HG02610 (cell line): Measurements from ENCODE around the gene ZNF697.
"Not testable (repeated sequence)": the region's sequence is repeated elsewhere in the genome, so short reads cannot be mapped to it uniquely, and the experiment has no call there.

Experiments used
- ATAC-seq: cut with Tn5 transposase; IDR thresholded peaks from one replicate; pipeline ENCODE4 v1.9.1; 2021; ENCODE audit warnings: mild to moderate bottlenecking, moderate library complexity; ENCODE audit not compliant: unreplicated experiment

ZNF697 gene

GRCh38 chr1:119603695-119604094, 44.4 kb downstream of the ZNF697 start:
- ATAC-seq = no peak

GRCh38 chr1:119603241-119603640, 44.8 kb downstream of the ZNF697 start:
- ATAC-seq = not testable (repeated sequence)

- not testable (repeated sequence) for ATAC-seq
These were observed 45.3 kb downstream of the ZNF697 start for GRCh38 chr1:119602789-119603188.

DNA sequence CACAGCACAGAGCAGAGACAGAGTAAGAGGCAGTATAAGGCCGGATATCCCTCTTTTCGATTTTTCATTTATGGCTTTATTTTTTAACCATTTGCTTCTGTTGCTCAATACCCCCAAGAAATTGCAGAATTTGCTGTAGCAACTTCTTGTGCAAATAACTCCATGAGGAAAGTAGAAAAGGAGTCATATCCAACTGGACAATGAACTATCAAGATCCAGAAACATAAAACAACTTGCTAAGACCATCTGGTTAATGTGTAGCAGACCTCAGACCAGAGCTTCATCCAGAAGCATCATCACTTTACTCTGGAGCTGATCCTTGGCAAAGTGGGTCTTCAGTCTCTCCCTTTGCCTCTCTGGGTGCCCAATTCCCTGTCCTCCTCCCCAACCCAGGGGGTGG, 45.9 kb downstream of the ZNF697 start:
- no peak for ATAC-seq

DNA sequence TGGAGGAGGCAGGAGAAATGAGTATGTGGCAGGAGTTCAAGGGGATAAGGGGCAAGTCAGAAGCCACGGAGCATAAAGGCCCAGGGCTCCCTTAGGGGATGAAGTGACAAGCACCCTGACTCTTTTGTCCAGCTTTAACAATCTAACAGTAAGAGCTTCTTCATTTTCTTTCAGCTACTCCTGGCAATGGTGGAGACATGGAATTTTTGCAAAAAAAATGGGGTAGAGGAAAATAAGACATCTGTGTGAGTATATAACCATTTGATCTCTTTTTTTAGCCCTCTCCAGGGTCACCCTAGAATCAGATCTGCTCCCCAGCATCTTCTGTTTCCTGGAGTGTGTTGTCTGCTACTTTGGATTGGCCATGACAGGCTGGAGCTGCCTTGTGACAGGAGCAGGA, 47.1 kb downstream of the ZNF697 start:
- ATAC-seq = no peak

DNA sequence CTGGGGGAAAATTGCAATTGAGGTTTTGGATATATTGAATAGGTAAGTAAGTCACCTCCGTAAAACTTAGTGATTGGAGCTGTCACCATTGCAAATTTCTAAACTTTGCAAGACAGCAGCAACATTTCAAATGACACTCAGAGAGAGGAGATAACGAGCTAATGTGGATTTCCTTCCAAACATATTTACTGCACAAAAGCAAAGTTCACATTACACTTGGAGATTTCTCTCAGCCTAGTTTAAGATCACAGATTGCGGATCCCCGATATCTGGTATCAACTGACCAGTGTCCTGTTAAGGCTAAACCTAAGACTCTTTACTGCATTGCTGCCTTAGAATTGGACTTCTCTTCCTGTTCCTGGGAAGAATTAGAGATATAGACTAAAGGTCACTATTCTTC, 47.5 kb downstream of the ZNF697 start:
- no peak for ATAC-seq

DNA sequence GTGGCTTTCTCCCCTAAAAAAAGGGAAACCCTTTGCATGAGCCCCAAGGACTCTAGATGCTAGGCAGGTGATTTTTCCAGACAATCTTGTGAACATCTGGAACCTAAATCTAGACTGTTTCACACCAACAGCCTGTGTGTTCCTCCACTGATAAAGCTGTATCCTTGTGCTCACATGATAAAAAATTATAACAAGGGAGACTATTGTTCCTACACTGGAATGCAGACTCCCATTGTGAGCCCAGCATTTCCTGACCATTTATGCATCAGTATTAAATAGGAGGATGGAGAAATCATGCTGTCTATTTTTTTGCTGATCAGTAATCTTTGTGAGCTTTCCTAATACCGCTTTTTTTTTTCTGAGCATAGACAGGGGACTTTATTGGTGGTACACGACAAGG, 52.5 kb downstream of the ZNF697 start:
- ATAC-seq = no peak

GRCh38 chr1:119595168-119595567, 52.9 kb downstream of the ZNF697 start:
- ATAC-seq = no peak

GRCh38 chr1:119594376-119594775, 53.7 kb downstream of the ZNF697 start:
- ATAC-seq = no peak

DNA sequence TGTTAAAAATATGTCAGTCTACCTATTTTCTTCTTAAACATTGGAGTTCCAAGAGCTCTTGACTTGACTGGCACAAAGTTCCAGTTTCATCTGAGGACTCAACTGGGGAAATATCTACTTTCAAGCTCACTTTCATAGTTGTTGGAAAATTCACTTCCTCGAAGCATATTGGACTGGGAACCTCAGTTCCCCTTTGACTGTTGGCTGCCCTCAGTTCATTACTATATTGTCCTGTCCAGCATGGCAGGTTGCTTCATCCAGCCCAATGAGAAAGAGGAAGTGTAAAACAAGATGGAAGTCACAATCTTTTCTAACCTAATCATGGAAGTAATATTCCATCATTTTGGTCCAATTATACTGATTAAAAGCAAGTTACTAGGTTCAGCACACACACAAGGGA, 54.3 kb downstream of the ZNF697 start:
- ATAC-seq = no peak

GRCh38 chr1:119590393-119590792, 57.7 kb downstream of the ZNF697 start:
- ATAC-seq = no peak

DNA sequence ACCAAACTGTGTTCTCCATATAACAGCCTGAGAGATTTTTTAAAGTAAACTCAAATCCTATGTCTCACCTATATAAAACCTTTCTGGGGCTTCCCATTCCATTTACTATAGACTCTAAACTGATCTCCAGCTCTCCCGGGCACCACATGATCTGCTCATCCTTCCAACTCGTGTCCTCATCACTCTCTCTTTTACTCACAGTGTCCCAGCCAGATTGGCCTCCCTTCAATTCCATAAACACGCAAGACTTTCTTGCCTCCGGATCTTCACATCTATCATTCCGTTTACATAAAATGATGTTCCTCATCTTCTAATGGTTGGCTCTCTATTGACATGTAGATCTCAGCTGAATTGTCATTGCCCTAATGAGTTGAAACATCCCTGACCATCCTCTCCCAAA, 59.4 kb downstream of the ZNF697 start:
- no peak for ATAC-seq

DNA sequence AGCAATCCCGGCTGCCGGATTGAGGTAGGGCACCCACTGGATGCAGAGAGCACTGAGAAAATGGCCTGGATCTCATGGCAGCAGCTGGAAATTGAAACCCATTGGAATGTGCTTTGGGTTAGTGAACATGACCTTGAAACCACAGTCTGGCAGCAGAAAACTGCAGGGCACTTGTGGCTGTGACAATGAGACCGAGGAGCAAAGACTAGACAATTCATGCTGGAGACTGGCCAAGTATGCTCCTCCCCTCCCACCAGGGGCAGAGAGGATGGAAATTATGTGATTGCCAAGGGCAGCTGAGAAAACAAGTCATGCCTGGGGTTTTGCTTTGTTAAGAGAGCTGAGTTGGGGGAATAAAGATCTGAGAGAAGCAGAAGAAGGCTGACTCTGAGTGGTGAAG, 60.7 kb downstream of the ZNF697 start:
- no peak for ATAC-seq

- not testable (repeated sequence) for ATAC-seq
These were observed 62.3 kb downstream of the ZNF697 start for GRCh38 chr1:119585801-119586200.

DNA sequence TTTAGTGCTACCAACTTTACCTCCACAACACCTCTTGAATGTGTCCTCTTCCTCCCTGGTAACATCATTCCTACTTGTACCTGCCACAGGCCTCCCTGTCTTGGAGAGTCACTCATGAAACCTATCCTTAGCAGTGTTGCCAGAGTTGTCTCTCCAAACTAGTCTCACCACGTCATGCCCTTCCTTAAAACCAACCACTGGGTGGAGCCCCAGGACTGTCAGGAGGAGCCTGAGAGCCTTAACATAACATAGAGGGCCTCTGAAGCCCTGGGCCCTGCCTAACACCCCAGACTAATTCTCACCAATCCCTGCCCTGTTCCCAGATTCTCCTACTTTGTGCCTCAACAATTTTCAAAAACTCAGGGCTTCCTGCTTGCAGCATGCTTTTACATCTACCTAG, 65.3 kb downstream of the ZNF697 start:
- ATAC-seq = no peak

GRCh38 chr1:119581076-119581475, 67.0 kb downstream of the ZNF697 start:
- ATAC-seq = not testable (repeated sequence)

DNA sequence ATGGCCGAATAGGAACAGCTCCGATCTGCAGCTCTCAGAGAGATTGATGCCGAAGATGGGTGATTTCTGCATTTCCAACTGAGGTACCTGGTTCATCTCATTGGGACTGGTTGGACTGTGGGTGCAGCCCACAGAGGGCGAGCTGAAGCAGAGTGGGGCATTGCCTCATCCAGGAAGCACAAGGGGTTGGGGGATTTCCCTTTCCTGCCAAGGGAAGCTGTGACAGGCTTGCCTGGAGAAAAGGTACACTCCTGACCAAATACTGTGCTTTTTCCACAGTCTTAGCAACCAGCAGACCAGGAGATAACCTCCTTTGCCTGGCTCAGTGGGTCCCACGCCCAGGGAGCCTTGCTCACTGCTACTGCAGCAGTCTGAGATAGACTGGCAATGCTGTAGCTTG, 74.2 kb downstream of the ZNF697 start:
- ATAC-seq = no peak

DNA sequence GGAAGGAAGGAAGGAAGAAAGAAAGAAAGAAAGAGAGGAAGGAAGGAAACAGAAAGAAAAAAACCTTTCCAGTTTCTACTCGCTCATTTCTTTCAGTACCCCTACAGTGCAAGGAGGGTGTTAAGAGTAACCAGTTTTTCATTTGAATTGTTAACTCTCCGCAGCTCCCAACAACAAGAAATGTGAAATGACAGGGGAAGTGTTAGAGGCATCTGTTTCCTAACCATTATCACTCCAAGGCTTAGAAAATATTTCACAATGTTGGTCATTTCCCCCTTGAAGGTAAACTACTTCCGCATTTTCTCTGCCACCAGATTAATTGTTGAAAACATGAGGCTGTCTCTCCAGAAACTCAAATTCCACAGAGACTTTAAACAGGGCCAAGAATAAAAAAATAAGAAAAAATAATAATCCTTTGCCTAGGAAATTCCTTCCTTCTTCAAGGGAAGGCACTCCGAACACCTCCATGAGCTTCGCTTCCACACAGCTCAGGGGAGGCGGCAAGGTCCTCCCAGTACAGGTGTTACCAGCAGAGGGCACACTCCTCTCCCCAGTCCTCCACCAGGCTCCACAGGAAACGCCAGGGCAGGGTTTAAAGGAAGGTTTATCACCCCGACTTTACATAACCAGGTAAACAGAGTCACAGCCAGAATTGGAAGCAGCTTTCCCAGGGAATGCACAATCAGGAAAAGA, 78.0 kb downstream of the ZNF697 start:
- ATAC-seq = not testable (repeated sequence)
